GM23338 (cell line): ENCODE measurements around the gene DNAJB12. TPM values are rescaled to one million over a fixed set of nuclear protein-coding genes. Genes with fewer than 3 reads are reported as not detected.

Experiments used
- ATAC-seq: fragments of 200-7000 bp; cut with Tn5 transposase; 3 replicates; pipeline ENCODE4 v1.9.1; 2020
- DNase-seq: peaks from one replicate; pipeline ENCODE4 v3.0.0-alpha.2; 2015; ENCODE audit warnings: low spot score
- H2AFZ ChIP-seq: fragments of 200-600 bp; sonication (generic); 2 replicates; pipeline ENCODE4 v1.8.0; 2016; ENCODE audit warnings: antibody characterized with exemption, mild to moderate bottlenecking, moderate library complexity
- H3F3A ChIP-seq: fragments of 200-600 bp; sonication (generic); replicated peaks from 2 replicates; pipeline ENCODE4 v1.8.0; 2017; ENCODE audit warnings: antibody characterized with exemption, mixed run types, low read depth
- H3K27ac ChIP-seq: fragments of 200-600 bp; sonication (generic); 2 replicates; pipeline ENCODE4 v1.6.1; 2016; ENCODE audit warnings: low read depth
- H3K27me3 ChIP-seq: fragments of 200-600 bp; sonication (generic); 2 replicates; pipeline ENCODE4 v1.8.0; 2016; ENCODE audit warnings: mild to moderate bottlenecking, mixed run types, moderate library complexity; ENCODE audit not compliant: insufficient read depth
- H3K36me3 ChIP-seq: fragments of 200-600 bp; sonication (generic); 2 replicates; pipeline ENCODE4 v1.8.0; 2016; ENCODE audit warnings: mild to moderate bottlenecking; ENCODE audit not compliant: insufficient read depth
- H3K4me1 ChIP-seq: fragments of 200-600 bp; sonication (generic); 2 replicates; pipeline ENCODE4 v1.8.0; 2016; ENCODE audit warnings: mild to moderate bottlenecking, moderate library complexity; ENCODE audit not compliant: insufficient read depth
- H3K4me2 ChIP-seq: fragments of 200-600 bp; sonication (generic); 2 replicates; pipeline ENCODE4 v1.7.1; 2017; ENCODE audit warnings: mixed run types
- H3K4me3 ChIP-seq: fragments of 200-600 bp; sonication (generic); 2 replicates; pipeline ENCODE4 v1.6.1; 2016; ENCODE audit warnings: mixed run types
- H3K79me2 ChIP-seq: fragments of 200-600 bp; sonication (generic); replicated peaks from 2 replicates; pipeline ENCODE4 v1.8.0; 2017; ENCODE audit warnings: mild to moderate bottlenecking; ENCODE audit not compliant: insufficient read depth
- H3K9me2 ChIP-seq: fragments of 200-600 bp; sonication (generic); 2 replicates; pipeline ENCODE4 v1.8.0; 2017; ENCODE audit not compliant: insufficient read depth
- H4K20me1 ChIP-seq: fragments of 200-600 bp; sonication (generic); replicated peaks from 2 replicates; pipeline ENCODE4 v1.8.0; 2017; ENCODE audit warnings: mild to moderate bottlenecking; ENCODE audit not compliant: insufficient read depth
- H3K27ac Mint-ChIP-seq: 2 replicates; pipeline ENCODE4 v1.8.0; 2020; ENCODE audit warnings: inconsistent platforms, mild to moderate bottlenecking, moderate library complexity, mixed read lengths
- H3K27me3 Mint-ChIP-seq: 3 replicates; pipeline ENCODE4 v1.8.0; 2022; ENCODE audit warnings: low read depth, mild to moderate bottlenecking, moderate library complexity, mixed read lengths, inconsistent platforms; ENCODE audit not compliant: insufficient read depth, poor library complexity
- H3K36me3 Mint-ChIP-seq: 3 replicates; pipeline ENCODE4 v1.8.0; 2021; ENCODE audit warnings: low read depth, mild to moderate bottlenecking, inconsistent platforms, moderate library complexity, mixed read lengths
- H3K4me1 Mint-ChIP-seq: 3 replicates; pipeline ENCODE4 v1.8.0; 2020; ENCODE audit warnings: mild to moderate bottlenecking, inconsistent platforms, mixed read lengths
- H3K4me3 Mint-ChIP-seq: 3 replicates; pipeline ENCODE4 v1.8.0; 2021; ENCODE audit warnings: moderate library complexity, mild to moderate bottlenecking, inconsistent platforms, mixed read lengths
- H3K9me3 Mint-ChIP-seq: 3 replicates; pipeline ENCODE4 v1.8.0; 2020; ENCODE audit warnings: moderate library complexity, mild to moderate bottlenecking, inconsistent platforms, mixed read lengths
- EZH2phosphoT487 ChIP-seq: fragments of 200-600 bp; sonication (generic); IDR thresholded peaks from one replicate; pipeline ENCODE4 v1.8.1; 2018; ENCODE audit warnings: antibody characterized with exemption; ENCODE audit not compliant: unreplicated experiment
- POLR2AphosphoS5 ChIP-seq: IDR thresholded peaks from 2 replicates; pipeline ENCODE4 v1.6.1; 2016; ENCODE audit warnings: antibody characterized with exemption, low read depth
- REST ChIP-seq: IDR thresholded peaks from one replicate; pipeline ENCODE4 v1.6.1; 2018; ENCODE audit warnings: antibody characterized with exemption; ENCODE audit not compliant: unreplicated experiment
- STAT1 ChIP-seq: IDR thresholded peaks from one replicate; pipeline ENCODE4 v1.6.1; 2016; ENCODE audit warnings: antibody characterized with exemption; ENCODE audit not compliant: unreplicated experiment
- ZNF114 ChIP-seq: fragments of 250-450 bp; sonication (Bioruptor Pico); IDR thresholded peaks from 2 replicates; pipeline ENCODE4 v1.5.0; 2020; ENCODE audit warnings: mild to moderate bottlenecking, moderate library complexity
- ZNF462 ChIP-seq: fragments of 250-450 bp; sonication (Bioruptor Pico); IDR thresholded peaks from 2 replicates; pipeline ENCODE4 v1.5.0; 2020; ENCODE audit warnings: mild to moderate bottlenecking, moderate library complexity
- polyA plus RNA-seq: library from polyadenylated mRNA; unstranded; fragments of >200 nt; fragmentation: Nextera tagmentation; extraction: Ambion mirVana; gene quantifications from 2 replicates; pipeline ENCODE4 v1.2.1, GENCODE V29; 2016
- total RNA-seq: library from RNA; depleted of rRNA; stranded (reverse); fragments of >200 nt; shearing (Covaris generic); gene quantifications from 2 replicates; pipeline ENCODE4 v1.2.3, GENCODE V29; 2014

DNAJB12 gene
- total and polyA plus RNA-seq, 2 experiments from 2014 or later = 12.8 to 16.0 TPM

GRCh38 chr10:72390764-72391163, 36.0 kb upstream of the DNAJB12 start (continued):
- TF ChIP-seq REST = no peak
- TF ChIP-seq ZNF114 (CRISPR knock-in tag) = no peak
- TF ChIP-seq ZNF462 (CRISPR knock-in tag) = no peak
- TF ChIP-seq EZH2phosphoT487 = no peak
- no peak for TF ChIP-seq POLR2AphosphoS5

- Mint-ChIP-seq H3K27me3 (peaks cover 2% of the 10 kb centered on the region), H3K36me3 (no peaks in the 10 kb centered on the region; the same call in 2 of the 3 replicates), H3K9me3 (no peaks in the 10 kb centered on the region), H3K4me3 (no peak overlapping the region), H3K4me1 (peaks cover 17% of the 10 kb centered on the region), H3K27ac (no peak overlapping the region)
- Histone ChIP-seq H3K27me3 (no peaks in the 10 kb centered on the region), H3K27ac (no peak overlapping the region), H4K20me1 (no peaks in the 10 kb centered on the region), H3K36me3 (no peaks in the 10 kb centered on the region), H3K9me2 (no peaks in the 10 kb centered on the region), H3K4me1 (no peaks in the 10 kb centered on the region; the same call in 1 of the 2 replicates), H3K4me2 (no peak overlapping the region), H3K4me3 (no peak overlapping the region), H3K79me2 (no peaks in the 10 kb centered on the region), H2AFZ (no peak overlapping the region), H3F3A (no peaks in the 10 kb centered on the region)
- DNase-seq (no peak), ATAC-seq (no peak)
- TF ChIP-seq EZH2phosphoT487 = no peak
- no peak for TF ChIP-seq ZNF462 (CRISPR knock-in tag)
- no peak for TF ChIP-seq POLR2AphosphoS5
- no peak for TF ChIP-seq STAT1
Observed at GRCh38 chr10:72389716-72390115, 35.0 kb upstream of the DNAJB12 start.
